ENCODE data around the gene TRIM72. TPM values are rescaled to one million over a fixed set of nuclear protein-coding genes. Genes with fewer than 3 reads are reported as not detected.
"Not testable (repeated sequence)": the region's sequence is repeated elsewhere in the genome, so short reads cannot be mapped to it uniquely, and the experiment has no call there.

The TRIM72 gene
- total RNA-seq, 2 donors from 2014 or later: 0.02 TPM; not detected in 1

- intact Hi-C loops (cut with DNase I): no loop called here
- DNase-seq: no peak
- no peak overlapping the region for H3K9ac ChIP-seq (ENCODE audit: low read depth in 2 of 2, low read length in 2 of 2)
- H3K4me3 ChIP-seq: no peak overlapping the region
- no peak for TF ChIP-seq CTCF (IDR thresholded peaks at IDR 0.05)
- no peaks in the 10 kb centered on the region for H3K4me1 ChIP-seq
- no peaks in the 10 kb centered on the region for H3K9me3 ChIP-seq
- no peak overlapping the region for H3K27ac ChIP-seq
- H3K27me3 ChIP-seq: no peaks in the 10 kb centered on the region
- H3K36me3 ChIP-seq: no peaks in the 10 kb centered on the region
Observed at GRCh38 chr16:31238041-31238440, 24.1 kb downstream of the TRIM72 start.

- Histone ChIP-seq H3K27ac (no peak overlapping the region), H3K9me3 (no peaks in the 10 kb centered on the region), H3K27me3 (no peaks in the 10 kb centered on the region), H3K36me3 (no peaks in the 10 kb centered on the region), H3K4me3 (no peak overlapping the region), H3K4me1 (no peaks in the 10 kb centered on the region), H3K9ac (ENCODE audit: low read depth in 2 of 2, low read length in 2 of 2) (no peak overlapping the region)
- intact Hi-C loops (cut with DNase I): no loop called here
- TF ChIP-seq CTCF (IDR thresholded peaks at IDR 0.05): no peak
- no peak for DNase-seq
Observed at GRCh38 chr16:31242206-31242605, 28.3 kb downstream of the TRIM72 start.

- intact Hi-C loops (cut with DNase I): no loop called here
- no peak for TF ChIP-seq CTCF (IDR thresholded peaks at IDR 0.05)
- H3K4me3 ChIP-seq: no peak overlapping the region
- no peak overlapping the region for H3K27ac ChIP-seq
- no peaks in the 10 kb centered on the region for H3K36me3 ChIP-seq
- no peak for DNase-seq
- H3K27me3 ChIP-seq: no peaks in the 10 kb centered on the region
- no peak overlapping the region for H3K9ac ChIP-seq (ENCODE audit: low read depth in 2 of 2, low read length in 2 of 2)
- no peaks in the 10 kb centered on the region for H3K4me1 ChIP-seq
- no peaks in the 10 kb centered on the region for H3K9me3 ChIP-seq
Observed at GRCh38 chr16:31243734-31244670, 30.1 kb downstream of the TRIM72 start.

GRCh38 chr16:31245598-31245997 is 31.7 kb downstream of the TRIM72 start:
- intact Hi-C loops (cut with DNase I); H3K27me3 ChIP-seq; H3K4me1 ChIP-seq; H3K9me3 ChIP-seq; H3K9ac ChIP-seq (ENCODE audit: low read depth in 2 of 2, low read length in 2 of 2); DNase-seq; H3K27ac ChIP-seq; H3K4me3 ChIP-seq; H3K36me3 ChIP-seq: not testable (repeated sequence)

GRCh38 chr16:31246296-31246695 is 32.4 kb downstream of the TRIM72 start:
- no peak overlapping the region for H3K27ac ChIP-seq
- H3K9ac ChIP-seq (ENCODE audit: low read depth in 2 of 2, low read length in 2 of 2): no peak overlapping the region
- no peaks in the 10 kb centered on the region for H3K36me3 ChIP-seq
- H3K4me1 ChIP-seq: no peaks in the 10 kb centered on the region
- no peak overlapping the region for H3K4me3 ChIP-seq
- intact Hi-C loops (cut with DNase I): no loop called here
- no peaks in the 10 kb centered on the region for H3K27me3 ChIP-seq
- H3K9me3 ChIP-seq: no peaks in the 10 kb centered on the region
- DNase-seq: no peak
- TF ChIP-seq CTCF (IDR thresholded peaks at IDR 0.05): no peak

GRCh38 chr16:31248344-31248743 is 34.4 kb downstream of the TRIM72 start:
- H3K4me3 ChIP-seq: no peak overlapping the region
- H3K4me1 ChIP-seq: no peaks in the 10 kb centered on the region
- H3K27me3 ChIP-seq: no peaks in the 10 kb centered on the region
- no peak for TF ChIP-seq CTCF (IDR thresholded peaks at IDR 0.05)
- no peaks in the 10 kb centered on the region for H3K9me3 ChIP-seq
- H3K36me3 ChIP-seq: no peaks in the 10 kb centered on the region
- H3K9ac ChIP-seq (ENCODE audit: low read depth in 2 of 2, low read length in 2 of 2): no peak overlapping the region
- no peak overlapping the region for H3K27ac ChIP-seq
- intact Hi-C loops (cut with DNase I): no loop called here
- no peak for DNase-seq
